Measurements from ENCODE around the gene ZNF831.

Gene ZNF831

GRCh38 chr20:59214606-59215547 is 51.3 kb downstream of the ZNF831 start:
- no peak for DNase-seq (ENCODE audit: low read depth)

GRCh38 chr20:59217173-59217572 is 53.6 kb downstream of the ZNF831 start:
- no peak for DNase-seq (ENCODE audit: low read depth)

- DNase-seq (ENCODE audit: low read depth) = no peak
Measured at GRCh38 chr20:59217794-59218280, 54.2 kb downstream of the ZNF831 start.

- no peak for DNase-seq (ENCODE audit: low read depth)
Measured at GRCh38 chr20:59219211-59219610, 55.6 kb downstream of the ZNF831 start.

- DNase-seq (ENCODE audit: low read depth) = no peak
Measured at GRCh38 chr20:59220161-59220560, 56.5 kb downstream of the ZNF831 start.

GRCh38 chr20:59221049-59221706 is 57.6 kb downstream of the ZNF831 start:
- DNase-seq (ENCODE audit: low read depth) = no peak

GRCh38 chr20:59221707-59222252 is 58.2 kb downstream of the ZNF831 start:
- DNase-seq (ENCODE audit: low read depth) = no peak

- DNase-seq (ENCODE audit: low read depth) = peak; percentile 73
Measured at GRCh38 chr20:59222253-59223181, 58.9 kb downstream of the ZNF831 start.

GRCh38 chr20:59223182-59223601 is 59.6 kb downstream of the ZNF831 start:
- no peak for DNase-seq (ENCODE audit: low read depth)

GRCh38 chr20:59223750-59224149 is 60.1 kb downstream of the ZNF831 start:
- no peak for DNase-seq (ENCODE audit: low read depth)

- no peak for DNase-seq (ENCODE audit: low read depth)
Measured at GRCh38 chr20:59224236-59224635, 60.6 kb downstream of the ZNF831 start.

GRCh38 chr20:59230385-59230784 is 66.8 kb downstream of the ZNF831 start:
- DNase-seq (ENCODE audit: low read depth) = no peak

GRCh38 chr20:59231124-59231804 is 67.6 kb downstream of the ZNF831 start:
- DNase-seq (ENCODE audit: low read depth) = no peak

GRCh38 chr20:59232618-59233017 is 69.0 kb downstream of the ZNF831 start:
- DNase-seq (ENCODE audit: low read depth) = no peak

- no peak for DNase-seq (ENCODE audit: low read depth)
Measured at GRCh38 chr20:59235226-59235625, 71.6 kb downstream of the ZNF831 start.

- DNase-seq (ENCODE audit: low read depth) = no peak
Measured at GRCh38 chr20:59240006-59240405, 76.4 kb downstream of the ZNF831 start.

- DNase-seq (ENCODE audit: low read depth) = no peak
Measured at GRCh38 chr20:59242714-59243626, 79.3 kb downstream of the ZNF831 start.

GRCh38 chr20:59246691-59247400 is 83.2 kb downstream of the ZNF831 start:
- DNase-seq (ENCODE audit: low read depth) = no peak
